ENCODE data around the gene HMGXB4. TPM values are rescaled to one million over a fixed set of nuclear protein-coding genes. Genes with fewer than 3 reads are reported as not detected.

Gene HMGXB4
- 10.4 and 15.3 TPM in 2 replicates for total RNA-seq

GRCh38 chr22:35257321-35258190 lies at the start of gene HMGXB4:
Gene HMGXB4, plus strand, starts transcription at chr22:35257493. Its CDS starts 4,898 bp downstream, at chr22:35262391.

GRCh38 chr22:35299673-35300499 lies 42.6 kb downstream of the HMGXB4 start, which contains the start of gene TOM1:
Gene TOM1, plus strand, starts transcription at chr22:35299894. Its CDS starts 35 bp downstream, at chr22:35299929.

Other genes starting within 250 kb of the HMGXB4 start
- gene ISX, start 191.3 kb upstream of the HMGXB4 start, total RNA-seq = not detected in 2 replicates
- gene TOM1, start 42.4 kb downstream of the HMGXB4 start, total RNA-seq = 20.9 and 50.5 TPM in 2 replicates
- gene HMOX1, start 123.6 kb downstream of the HMGXB4 start, total RNA-seq = 2.8 and 11.0 TPM in 2 replicates
- 19.6 and 105 TPM in 2 replicates for gene MCM5, start 142.6 kb downstream of the HMGXB4 start, total RNA-seq